GM21723 (cell line): Measurements from ENCODE around the gene PHKB.
A peak's percentile ranks its signal among the peaks of the same experiment; 100 is the strongest.
"Not testable (repeated sequence)": the region's sequence is repeated elsewhere in the genome, so short reads cannot be mapped to it uniquely, and the experiment has no call there.

Experiments used
- ATAC-seq: cut with Tn5 transposase; IDR thresholded peaks from one replicate; pipeline ENCODE4 v1.9.1; 2021; ENCODE audit warnings: mild to moderate bottlenecking, moderate library complexity; ENCODE audit not compliant: unreplicated experiment

PHKB gene

GRCh38 chr16:47554587-47554986, 93.5 kb downstream of the PHKB start:
- not testable (repeated sequence) for ATAC-seq

- no peak for ATAC-seq
Observed at GRCh38 chr16:47561286-47561685, 100.2 kb downstream of the PHKB start.

- ATAC-seq = no peak
Observed at GRCh38 chr16:47562366-47562765, 101.2 kb downstream of the PHKB start.

GRCh38 chr16:47565454-47565853, 104.3 kb downstream of the PHKB start:
- no peak for ATAC-seq

- ATAC-seq = no peak
Observed at GRCh38 chr16:47567321-47567720, 106.2 kb downstream of the PHKB start.

GRCh38 chr16:47568351-47568750, 107.2 kb downstream of the PHKB start:
- ATAC-seq = no peak

- no peak for ATAC-seq
Observed at GRCh38 chr16:47571049-47571448, 109.9 kb downstream of the PHKB start.

GRCh38 chr16:47571711-47572110, 110.6 kb downstream of the PHKB start:
- no peak for ATAC-seq

GRCh38 chr16:47574091-47575054, 113.2 kb downstream of the PHKB start:
- ATAC-seq = peak; percentile 49

- no peak for ATAC-seq
Observed at GRCh38 chr16:47577029-47577428, 115.9 kb downstream of the PHKB start.

GRCh38 chr16:47578033-47578432, 116.9 kb downstream of the PHKB start:
- no peak for ATAC-seq

- ATAC-seq = no peak
Observed at GRCh38 chr16:47578573-47578972, 117.4 kb downstream of the PHKB start.

GRCh38 chr16:47581114-47581513, 120.0 kb downstream of the PHKB start:
- ATAC-seq = no peak

GRCh38 chr16:47584464-47585225, 123.5 kb downstream of the PHKB start:
- ATAC-seq = no peak

GRCh38 chr16:47586121-47586520, 125.0 kb downstream of the PHKB start:
- ATAC-seq = no peak

- ATAC-seq = no peak
Observed at GRCh38 chr16:47590472-47590871, 129.3 kb downstream of the PHKB start.

GRCh38 chr16:47592232-47592631, 131.1 kb downstream of the PHKB start:
- ATAC-seq = no peak

GRCh38 chr16:47599512-47599911, 138.4 kb downstream of the PHKB start:
- ATAC-seq = peak; percentile 79

GRCh38 chr16:47600376-47600775, 139.2 kb downstream of the PHKB start:
- ATAC-seq = no peak

GRCh38 chr16:47604306-47604705, 143.2 kb downstream of the PHKB start:
- no peak for ATAC-seq

GRCh38 chr16:47611042-47611441, 149.9 kb downstream of the PHKB start:
- ATAC-seq = no peak
